Activated CD4-positive, alpha-beta T cell treated with anti-CD3 and anti-CD28 coated beads, Interleukin-2, amount 50 U/mL, for 48 hours (primary cell): ENCODE results near the gene CERS4.
"Not testable (repeated sequence)": the region's sequence is repeated elsewhere in the genome, so short reads cannot be mapped to it uniquely, and the experiment has no call there.

Experiments
- DNase-seq, 2 experiments: peaks; one replicate each; pipeline ENCODE4 v3.0.0-alpha.2; 2020

Gene CERS4

DNA sequence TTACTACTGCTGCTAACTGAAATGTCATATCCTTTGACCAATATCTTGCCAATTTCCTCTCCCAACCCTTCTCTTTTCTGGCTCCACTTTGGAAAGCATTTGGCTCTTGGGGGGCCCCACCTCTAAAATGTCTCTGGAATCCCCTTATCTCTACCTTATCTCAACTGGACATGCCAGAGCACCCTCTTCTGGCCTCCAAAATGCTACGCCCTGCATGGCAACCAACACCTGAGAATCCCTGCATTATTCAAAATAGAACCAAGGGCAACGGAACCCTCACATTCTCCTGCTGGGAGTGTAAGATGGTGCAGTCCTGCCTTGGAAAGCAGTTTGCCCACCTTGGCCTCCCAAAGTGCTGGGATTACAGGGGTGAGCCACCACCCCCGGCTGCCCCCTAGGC, 35.3 kb downstream of the CERS4 start:
- no peak for DNase-seq

DNA sequence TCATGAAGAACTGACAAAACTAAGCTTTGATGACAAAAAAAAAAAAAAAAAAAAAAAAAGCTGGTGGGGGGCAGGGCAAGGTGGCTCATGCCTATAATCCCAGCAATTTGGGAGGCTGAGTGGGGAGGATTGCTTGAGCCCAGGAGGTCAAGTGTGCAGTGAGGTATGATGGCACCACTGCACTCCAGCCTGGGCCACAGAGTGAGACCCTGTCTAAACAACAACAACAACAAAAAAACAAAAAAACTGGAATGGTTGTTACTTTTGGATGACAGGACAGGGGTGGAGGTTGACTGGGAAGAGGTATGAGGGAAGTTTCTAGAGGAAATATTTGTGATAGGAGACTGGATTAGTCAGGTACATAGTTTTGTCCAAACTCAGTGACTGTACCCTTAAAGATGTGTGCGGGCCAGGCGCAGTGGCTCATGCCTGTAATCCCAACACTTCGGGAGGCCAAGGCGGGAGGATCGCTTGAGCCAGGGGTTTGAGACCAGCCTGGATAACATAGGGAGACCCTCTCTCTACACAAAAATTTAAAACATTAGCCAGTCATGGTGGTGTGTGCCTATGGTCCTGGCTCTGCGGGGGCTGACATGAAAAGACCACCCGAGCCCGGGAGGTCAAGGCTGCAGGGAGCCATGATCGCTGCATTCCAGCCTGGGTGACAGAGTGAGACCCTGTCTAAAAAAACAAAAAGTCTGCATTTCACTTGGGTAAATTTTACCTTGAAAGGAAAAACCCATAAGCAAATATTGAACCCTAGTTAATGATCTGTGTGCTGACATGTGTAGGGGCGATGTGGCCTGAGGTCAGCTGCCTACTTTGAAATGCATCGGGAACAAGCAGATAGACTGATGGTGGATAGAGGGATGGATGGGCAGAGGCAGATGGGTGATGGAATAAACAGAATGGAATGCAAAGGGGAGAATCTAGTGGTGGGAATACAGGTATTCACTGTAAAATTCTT, 37.0 kb downstream of the CERS4 start:
- DNase-seq: no peak

DNA sequence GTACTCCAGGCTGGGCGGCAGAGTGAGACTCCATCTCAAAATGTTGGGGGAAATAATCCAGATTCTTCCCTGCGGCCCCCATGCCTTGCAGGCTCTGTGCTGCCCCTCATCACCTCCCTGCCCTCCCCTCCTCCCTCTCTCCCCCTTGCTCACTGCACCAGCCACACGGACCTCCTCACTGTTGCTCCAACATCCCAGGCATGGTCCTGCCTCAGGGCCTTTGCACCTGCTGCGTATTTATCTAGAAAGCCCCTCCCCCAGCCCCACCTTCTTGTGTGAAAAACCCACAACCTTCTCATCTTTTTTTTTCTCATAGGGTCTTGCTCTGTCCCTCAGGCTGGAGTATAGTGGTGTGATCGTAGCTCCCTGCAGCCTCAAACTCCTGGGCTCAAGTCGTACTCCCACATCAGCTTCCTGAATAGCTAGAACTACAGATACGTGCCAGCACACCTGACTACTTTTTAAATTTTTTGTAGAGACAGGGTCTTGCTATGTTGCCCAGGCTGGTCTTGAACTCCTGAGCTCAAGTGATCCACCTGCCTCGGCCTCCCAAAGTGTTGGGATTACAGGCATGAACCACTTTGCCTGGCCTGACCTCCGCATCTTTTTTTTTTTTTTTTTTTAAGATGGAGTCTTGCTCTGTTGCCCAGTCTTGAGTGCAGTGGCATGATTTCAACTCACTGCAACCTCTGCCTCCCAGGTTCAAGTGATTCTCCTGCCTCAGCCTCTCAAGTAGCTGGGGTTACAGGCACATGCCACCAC, 38.1 kb downstream of the CERS4 start:
- DNase-seq: not testable (repeated sequence)

DNA sequence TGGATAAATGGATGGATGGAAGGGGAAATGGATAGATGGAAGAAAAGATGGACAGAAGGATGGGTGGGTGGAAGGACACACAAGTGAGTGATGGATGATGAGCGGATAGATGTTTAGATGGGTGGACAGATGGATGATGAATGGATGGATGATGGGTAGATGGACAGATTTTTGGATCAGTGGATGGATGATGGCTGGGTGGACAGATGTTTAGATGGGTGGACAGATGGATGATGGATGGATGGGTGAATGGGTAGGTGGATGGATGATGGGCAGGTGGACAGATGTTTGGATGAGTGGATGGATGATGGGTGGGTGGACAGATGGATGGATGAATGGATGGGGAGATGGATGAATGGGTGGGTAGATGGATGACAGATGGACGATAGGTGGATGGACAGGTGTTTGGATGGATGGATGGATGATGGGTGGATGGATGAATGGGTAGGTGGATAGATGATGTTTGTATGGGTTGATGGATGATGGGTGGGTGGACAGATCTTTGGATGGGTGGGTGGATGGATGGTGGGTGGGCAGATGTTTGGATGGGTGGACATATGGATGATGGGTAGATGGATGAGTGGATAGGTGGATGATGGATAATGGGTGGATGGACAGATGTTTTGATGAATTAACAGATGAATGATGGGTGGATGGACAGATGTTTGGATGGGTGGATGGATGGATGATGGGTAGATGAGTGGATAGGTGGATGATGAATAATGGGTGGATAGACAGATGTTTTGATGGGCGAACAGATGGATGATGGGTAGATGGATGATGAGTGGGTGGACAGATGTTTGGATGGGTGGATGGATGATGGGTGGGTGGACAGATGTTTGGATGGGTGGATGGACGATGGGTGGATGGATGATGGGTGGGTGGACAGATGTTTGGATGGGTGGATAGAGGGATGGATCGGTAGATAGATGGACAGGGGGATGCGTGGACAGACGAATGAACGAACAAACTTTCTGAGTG, 39.5 kb downstream of the CERS4 start:
- DNase-seq: no peak

DNA sequence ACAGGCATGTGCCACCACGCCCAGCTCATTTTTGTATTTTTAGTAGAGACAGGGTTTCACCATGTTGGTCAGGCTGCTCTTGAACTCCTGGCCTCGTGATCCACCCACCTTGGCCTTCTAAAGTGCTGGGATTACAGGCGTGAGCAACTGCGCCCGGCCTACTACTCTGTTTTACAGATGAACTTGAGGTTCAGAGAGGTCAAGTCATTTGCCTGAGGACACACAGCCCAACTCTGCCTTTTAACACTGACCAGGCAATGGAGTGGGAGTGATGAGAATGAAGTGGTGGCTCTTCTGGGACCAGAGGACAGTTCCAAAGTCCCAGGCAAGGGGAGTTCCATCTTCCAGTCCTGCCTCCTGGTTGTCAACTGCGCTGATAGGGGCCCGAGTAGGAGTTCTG, 41.4 kb downstream of the CERS4 start:
- no peak for DNase-seq

DNA sequence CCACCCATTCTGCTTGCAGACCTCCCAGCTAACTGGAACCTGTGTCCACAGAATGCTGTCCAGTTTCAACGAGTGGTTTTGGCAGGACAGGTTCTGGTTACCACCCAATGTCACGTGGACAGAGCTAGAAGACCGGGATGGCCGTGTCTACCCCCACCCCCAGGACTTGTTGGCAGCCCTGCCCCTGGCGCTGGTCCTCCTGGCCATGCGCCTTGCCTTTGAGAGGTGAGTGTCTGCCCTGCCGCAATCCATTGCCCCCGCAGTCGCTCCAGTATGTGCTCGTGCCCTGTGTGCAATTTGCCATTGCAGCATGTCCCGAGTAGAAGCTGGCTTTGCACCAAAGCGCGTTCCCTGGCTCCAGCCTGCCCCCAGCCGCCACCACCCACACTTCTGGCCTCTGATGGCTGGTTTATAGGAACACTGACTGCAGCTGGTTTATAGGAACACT, 41.9 kb downstream of the CERS4 start:
- DNase-seq: no peak

DNA sequence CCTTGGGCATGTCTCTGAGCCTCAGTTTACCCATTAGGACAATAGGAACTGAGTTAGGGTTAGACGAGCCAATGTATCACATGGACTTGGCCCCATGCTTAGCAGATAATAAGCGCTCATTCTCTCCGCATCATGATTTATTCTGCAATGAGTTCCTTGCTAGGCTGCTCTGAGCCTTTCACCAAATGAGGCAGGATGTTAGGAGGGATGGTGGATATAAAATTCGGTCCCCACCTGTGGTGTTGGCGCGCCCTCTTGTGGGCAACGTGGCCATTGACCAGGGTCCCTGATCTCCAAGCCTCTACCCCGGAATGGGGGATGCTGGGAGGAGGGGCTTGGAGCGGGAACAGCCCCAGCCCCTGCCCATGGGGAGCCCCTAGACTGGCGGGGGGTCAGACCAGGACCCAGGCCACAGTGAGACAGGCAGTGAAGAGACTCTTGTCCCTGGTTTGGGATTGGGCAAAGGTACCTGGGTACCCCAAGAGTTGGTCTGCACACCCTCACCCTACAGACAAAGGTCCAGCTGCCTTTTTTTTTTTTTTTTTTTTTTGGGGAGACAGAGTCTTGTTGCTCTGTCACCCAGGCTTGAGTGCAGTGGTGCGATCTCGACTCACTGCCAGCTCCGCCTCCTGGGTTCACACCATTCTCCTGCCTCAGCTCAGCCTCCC, 43.9 kb downstream of the CERS4 start:
- peak; percentile 87 to 89 for DNase-seq

DNA sequence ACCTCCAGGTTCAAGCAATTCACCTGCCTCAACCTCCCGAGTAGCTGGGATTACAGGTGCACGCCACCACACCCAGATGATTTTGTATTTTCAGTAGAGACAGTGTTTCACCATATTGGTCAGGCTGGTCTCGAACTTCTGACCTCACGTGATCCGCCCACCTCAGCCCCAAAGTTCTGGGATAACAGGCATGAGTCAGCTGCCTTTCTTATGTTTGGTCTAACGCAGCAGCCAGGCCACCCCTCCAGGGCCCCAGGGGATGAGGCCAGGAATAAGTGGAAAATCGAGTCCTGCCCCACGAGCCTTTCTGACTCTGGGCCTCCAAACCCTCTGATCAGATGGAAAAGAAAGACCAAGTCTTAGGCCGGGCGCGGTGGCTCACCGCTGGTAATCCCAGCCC, 44.5 kb downstream of the CERS4 start:
- no peak for DNase-seq

DNA sequence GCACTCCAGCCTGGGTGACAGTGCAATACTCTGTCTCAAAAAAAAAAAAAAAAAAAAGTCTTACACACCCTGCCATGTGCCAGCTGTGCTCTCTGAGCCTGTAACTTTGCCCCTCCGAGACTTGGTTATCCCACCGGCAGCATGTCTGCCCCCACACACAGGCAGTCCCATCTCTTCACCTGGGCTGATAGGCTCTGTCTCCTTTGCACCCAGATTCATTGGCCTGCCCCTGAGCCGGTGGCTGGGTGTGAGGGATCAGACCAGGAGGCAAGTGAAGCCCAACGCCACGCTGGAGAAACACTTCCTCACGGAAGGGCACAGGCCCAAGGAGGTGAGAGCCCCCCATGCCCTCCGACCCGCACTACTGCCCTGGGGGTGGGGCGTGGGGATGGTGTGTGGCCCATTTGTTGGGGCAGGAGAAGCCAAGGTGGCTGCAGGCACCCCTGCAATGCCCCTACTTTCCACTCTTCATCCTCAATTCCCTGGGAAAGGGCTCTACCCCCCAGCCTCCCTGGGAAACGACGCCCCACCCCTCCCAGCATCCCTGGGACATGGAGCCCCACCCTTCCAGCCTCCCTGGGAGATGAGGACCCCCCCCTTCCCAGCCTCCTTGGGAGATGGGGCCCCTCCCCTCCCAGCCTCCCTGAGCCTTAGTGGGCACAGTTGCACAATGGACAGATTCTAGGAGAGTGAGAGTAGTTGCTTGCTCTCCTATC, 45.3 kb downstream of the CERS4 start:
- DNase-seq: no peak

DNA sequence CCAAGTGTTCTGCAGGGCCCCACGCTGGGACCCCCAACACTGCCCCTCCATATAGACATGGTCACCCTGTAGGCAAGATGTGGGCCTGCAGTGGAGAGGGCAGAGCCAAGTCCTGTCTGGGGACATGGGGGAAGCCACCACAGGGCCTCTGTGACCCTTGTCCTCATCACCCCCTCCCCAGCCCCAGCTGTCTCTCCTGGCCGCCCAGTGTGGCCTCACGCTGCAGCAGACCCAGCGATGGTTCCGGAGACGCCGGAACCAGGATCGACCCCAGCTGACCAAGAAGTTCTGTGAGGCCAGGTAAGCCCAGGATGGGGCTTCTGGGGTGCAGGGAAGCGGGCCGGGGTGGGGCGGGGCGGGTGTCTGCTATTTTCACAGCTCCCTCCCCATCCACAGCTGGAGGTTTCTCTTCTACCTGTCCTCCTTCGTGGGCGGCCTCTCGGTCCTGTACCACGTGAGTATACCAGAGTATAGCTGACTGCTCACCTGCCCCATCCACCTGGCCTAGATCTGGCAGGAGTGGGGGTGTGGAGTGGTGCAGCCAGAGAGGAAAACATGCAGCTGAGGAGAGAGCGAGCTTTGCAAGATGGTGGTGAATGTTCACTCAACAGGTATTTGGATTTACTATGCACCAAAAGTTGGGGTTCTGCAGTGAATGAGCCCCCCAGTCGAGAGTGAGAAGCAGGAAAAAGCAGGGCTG, 46.4 kb downstream of the CERS4 start:
- DNase-seq: no peak

DNA sequence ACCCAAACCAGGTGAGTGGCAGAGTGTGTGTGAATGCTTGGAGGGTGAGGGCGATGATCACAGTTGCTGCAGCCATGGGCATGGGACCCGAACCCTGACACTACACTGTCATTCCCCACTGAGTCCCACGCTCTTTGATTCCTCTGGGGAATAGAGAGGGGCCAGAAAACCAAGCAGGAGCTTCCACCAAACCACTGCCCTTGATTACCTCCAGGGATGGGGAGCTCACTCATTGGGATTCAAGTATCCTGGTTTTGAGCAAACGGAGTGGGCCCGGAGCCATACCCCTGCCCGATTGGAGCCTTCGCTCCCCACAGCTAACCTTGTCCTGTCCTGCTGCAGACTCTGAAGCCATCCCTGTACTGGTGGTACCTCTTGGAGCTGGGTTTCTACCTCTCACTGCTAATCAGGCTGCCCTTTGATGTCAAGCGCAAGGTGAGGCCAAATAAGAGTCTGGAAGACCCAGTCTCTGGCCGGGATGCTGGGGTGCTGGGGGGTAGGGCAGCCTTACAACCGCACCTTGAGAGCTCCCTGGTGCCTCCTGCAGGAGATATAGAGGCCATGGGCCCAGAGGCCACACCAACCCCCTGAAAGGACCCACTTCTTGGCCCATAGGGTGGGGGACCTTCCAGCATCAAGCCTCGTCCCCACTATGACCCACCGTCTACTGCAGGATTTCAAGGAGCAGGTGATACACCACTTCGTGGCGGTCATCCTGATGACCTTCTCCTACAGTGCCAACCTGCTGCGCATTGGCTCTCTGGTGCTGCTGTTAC, 47.3 kb downstream of the CERS4 start:
- no peak for DNase-seq

DNA sequence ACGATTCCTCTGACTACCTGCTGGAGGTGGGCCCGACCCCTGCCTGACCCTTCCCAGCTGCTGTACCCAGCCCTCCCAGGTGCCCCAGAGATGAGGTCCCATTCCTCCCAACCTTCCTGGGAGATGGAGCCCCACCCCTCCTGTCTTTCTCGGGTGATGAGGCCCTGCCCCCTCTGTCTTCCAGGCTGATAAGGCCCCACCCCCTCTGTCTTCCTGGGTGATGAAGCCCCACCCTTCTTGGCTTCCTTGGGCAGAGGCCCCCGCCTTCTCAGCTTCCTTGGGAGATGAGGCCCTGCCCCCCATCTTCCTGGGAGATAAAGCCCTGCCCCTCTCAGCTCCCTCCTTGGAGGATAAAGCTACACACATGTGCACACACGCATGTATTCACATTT, 47.9 kb downstream of the CERS4 start:
- DNase-seq: no peak

DNA sequence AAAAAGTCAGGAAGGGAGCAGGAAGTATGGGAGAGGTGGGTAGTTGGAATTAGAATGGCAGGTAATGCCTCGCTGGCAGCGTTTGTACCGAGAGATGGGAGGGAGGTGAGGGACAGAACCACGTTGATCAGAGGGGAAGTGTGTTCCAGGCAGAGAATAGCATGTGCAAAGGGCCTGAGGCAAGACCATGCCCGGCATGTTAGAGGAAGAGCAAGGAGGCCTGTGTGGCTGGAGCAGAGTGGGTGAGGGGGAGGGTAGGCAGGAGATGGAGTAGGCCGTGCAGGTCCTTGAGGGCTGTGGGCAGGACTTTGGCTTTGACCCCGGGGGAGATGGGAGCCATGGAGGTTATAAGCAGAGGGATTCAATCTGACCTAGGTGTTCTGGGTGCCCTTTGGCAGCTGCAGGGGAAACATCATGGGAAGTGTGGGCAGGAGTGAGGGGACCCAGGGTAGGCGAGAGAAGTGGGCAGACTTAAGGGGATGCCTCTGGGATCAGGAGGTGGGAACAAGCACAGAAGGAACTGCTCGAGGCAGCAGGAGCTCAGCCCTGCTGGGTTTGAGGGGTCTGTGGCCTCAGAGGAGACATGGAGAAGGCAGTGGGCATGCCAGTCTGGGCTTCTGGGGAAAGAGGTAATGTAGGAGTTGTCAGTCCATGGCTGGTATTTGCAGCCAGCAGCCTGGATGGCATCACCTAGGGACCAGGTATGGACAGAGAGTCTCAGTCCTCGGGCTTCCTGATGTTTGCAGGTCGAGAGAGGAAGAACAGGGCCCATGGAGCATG, 50.2 kb downstream of the CERS4 start:
- no peak for DNase-seq

DNA sequence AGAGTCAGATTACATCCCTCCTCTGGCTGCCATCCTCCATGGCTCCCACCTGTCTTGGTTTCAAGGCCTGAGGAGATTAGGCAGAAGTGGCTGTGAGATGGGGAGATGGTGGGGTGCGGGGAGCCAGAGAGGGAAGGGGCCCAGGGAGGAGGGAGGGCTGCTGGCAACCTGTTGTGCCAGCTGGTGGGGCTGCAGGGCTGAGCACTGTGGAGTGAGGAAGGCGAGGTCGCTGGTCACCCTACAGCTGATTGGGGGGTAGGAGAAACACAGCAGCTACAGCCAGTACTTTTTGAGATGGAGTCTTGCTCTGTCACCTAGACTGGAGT, 50.7 kb downstream of the CERS4 start:
- DNase-seq: no peak

DNA sequence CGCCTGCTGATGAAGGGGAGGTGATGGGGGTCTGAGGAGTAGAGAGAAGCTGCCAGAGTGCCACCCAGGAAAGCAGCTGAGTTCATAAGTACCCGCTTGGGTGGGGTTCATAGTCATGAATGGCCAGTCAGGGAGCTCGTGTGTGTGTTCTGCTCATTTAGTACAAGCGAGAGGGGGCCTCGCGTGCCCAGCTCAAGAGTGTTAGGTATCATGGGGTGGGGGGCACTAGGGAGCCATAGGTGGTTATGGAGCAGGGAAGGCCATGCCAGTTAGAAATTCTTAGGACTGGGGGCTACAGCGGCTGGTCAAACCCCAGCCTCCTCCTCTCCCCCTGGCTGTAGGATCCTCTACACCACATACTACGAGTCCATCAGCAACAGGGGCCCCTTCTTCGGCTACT, 52.2 kb downstream of the CERS4 start:
- no peak for DNase-seq

DNA sequence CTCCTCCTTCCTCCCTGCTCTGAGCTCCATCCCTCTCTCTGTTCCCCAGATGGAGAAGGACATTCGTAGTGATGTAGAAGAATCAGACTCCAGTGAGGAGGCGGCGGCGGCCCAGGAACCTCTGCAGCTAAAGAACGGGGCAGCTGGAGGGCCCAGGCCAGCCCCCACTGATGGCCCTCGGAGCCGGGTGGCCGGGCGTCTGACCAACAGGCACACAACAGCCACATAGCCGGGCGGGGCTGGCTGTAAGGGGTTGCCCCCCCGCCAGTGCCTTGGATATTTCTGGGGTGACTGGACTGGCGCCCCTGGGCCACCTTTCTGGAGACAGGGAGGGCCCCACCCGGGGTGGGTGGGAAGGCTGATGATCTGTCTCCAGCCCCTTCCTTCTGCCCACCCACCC, 52.7 kb downstream of the CERS4 start:
- DNase-seq: no peak

DNA sequence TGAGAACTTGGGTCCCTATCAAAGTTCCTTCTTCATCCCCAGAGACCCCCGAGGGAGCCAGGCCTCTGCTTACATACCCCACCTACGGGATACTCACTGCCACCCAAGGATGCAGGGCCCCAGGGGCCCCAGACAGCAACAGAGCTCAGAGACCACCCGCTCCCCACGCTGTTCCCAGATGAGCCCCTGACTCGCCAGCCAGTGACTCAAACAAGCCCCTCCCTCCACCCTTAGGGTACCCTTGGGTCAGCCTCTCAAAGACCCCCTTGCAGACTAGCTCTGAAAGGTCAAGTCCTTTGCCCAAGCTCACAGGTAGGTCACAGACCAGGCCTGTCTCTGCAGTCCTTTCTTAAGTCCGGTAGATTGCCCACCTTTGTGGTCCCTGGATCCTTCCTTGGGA, 53.3 kb downstream of the CERS4 start:
- no peak for DNase-seq

DNA sequence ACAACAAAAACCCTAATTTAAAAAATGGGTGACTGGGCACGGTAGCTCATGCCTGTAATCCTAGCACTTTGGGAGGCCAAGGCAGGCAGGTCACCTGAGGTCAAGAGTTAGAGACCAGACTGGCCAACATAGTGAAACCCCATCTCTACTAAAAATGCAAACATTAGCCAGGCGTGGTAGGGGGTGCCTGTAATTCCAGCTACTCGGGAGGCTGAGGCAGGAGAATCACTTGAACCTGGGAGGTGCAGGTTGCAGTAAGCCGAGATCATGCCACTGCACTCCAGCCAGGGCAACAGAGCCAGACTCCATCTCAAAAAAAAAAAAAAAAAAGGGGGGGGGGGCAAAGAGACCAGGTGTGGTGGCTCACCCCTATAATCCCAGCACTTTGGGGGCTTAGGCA, 55.1 kb downstream of the CERS4 start:
- DNase-seq: not testable (repeated sequence)

DNA sequence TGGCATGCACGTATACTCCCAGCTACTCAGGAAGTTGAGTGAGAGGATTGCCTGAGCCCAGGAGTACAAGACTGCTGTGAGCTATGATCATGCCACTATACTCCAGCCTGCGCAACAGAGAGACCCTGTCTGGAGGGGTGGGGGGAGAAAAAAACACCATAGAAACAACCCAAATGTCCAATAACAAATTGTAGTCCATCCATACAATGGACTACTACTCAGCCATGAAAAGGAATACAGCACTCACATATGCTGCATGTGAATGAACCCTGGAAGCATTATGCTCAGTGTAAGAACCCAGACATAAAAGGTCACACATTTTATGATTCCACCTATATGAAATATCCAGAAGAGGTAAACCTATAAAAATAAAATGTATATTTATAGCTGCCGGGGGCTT, 56.7 kb downstream of the CERS4 start:
- DNase-seq: no peak
